Loucy (cell line): ENCODE data around the gene WDR64.

Source experiments
- EZH2phosphoT487 ChIP-seq: fragments of 200-600 bp; IDR thresholded peaks from 2 replicates; pipeline ENCODE4 v1.6.1; 2018; ENCODE audit warnings: antibody characterized with exemption, mild to moderate bottlenecking, moderate library complexity, borderline replicate concordance
- TF ChIP-seq, protein P1 (sequence below): fragments of 200-600 bp; sonication (generic); conservative IDR thresholded peaks from 2 replicates; pipeline ENCODE4 v1.5.1; 2014; ENCODE audit warnings: mild to moderate bottlenecking, antibody characterized with exemption, low read length

DNA sequence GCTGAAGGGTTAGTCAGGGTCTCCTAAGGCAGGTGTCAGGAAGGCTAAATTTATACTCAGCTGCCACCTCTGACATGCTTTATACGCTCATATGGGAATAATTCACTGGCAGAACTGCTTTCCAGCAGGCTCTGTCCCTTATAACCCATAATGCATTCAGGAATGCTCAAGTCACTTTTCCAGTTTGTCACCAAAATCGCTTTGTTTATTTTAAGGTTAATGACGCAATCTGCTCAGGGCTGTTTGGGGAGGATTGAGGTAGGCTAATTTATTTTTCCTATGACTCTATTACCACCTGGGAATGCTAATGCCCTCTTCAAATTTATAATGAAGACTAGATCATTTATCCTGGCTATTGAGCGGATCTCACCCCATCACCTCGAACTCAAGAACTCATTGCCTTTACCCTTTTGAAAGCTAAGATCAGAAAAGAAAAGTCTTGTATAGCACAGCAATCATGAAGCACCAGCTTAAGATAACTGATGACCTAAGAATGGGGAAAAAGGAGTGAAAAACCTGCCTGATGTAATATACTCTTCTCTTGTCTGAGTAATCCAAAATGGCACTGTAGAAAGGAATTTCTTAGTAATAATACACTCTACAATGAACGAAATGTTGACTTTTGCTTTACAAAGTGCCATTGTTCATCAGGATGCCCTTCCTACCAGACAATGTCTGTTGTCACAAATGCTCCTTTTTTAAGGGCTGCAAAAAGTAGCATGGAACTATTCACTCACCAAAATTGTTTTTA, 98.0 kb downstream of the WDR64 start:
- TF ChIP-seq, protein P1, sequence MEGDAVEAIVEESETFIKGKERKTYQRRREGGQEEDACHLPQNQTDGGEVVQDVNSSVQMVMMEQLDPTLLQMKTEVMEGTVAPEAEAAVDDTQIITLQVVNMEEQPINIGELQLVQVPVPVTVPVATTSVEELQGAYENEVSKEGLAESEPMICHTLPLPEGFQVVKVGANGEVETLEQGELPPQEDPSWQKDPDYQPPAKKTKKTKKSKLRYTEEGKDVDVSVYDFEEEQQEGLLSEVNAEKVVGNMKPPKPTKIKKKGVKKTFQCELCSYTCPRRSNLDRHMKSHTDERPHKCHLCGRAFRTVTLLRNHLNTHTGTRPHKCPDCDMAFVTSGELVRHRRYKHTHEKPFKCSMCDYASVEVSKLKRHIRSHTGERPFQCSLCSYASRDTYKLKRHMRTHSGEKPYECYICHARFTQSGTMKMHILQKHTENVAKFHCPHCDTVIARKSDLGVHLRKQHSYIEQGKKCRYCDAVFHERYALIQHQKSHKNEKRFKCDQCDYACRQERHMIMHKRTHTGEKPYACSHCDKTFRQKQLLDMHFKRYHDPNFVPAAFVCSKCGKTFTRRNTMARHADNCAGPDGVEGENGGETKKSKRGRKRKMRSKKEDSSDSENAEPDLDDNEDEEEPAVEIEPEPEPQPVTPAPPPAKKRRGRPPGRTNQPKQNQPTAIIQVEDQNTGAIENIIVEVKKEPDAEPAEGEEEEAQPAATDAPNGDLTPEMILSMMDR: no peak
- no peak for TF ChIP-seq EZH2phosphoT487
